CD14-positive monocyte (primary cell): ENCODE data around the gene LATS2. TPM values are rescaled to one million over a fixed set of nuclear protein-coding genes. Genes with fewer than 3 reads are reported as not detected.

ENCODE experiments used
- DNase-seq, 3 donors: peaks; one replicate each; pipeline ENCODE4 v3.0.0-alpha.2; 2011 to 2022
- H2AFZ ChIP-seq: 2 replicates; pipeline ENCODE4 v1.6.0; 2012; ENCODE audit warnings: mild to moderate bottlenecking, low read depth, low read length, inconsistent platforms; ENCODE audit not compliant: insufficient read depth, poor library complexity, severe bottlenecking
- H3K27ac ChIP-seq, 2 donors: 1 replicate in 1 of 2; 2 replicates in 1 of 2; pipeline ENCODE4 v1.5.1; 2012 to 2013; ENCODE audit warnings: low read length in 2 of 2, control low read depth in 1 of 2, inconsistent platforms in 1 of 2, low read depth in 1 of 2, mild to moderate bottlenecking in 1 of 2
- H3K27me3 ChIP-seq, 2 donors: one replicate each; pipeline versions ENCODE4 v1.6.0 to v1.6.1; 2011 to 2013; ENCODE audit warnings: low read length in 2 of 2; ENCODE audit not compliant: control insufficient read depth in 2 of 2, insufficient read depth in 2 of 2
- H3K36me3 ChIP-seq, 2 donors: replicated peaks in 1 of 2; 1 replicate in 1 of 2; 2 replicates in 1 of 2; pipeline versions ENCODE4 v1.5.1 to v1.6.1; 2012 to 2013; ENCODE audit warnings: low read length in 2 of 2, control low read depth in 1 of 2, inconsistent platforms in 1 of 2, mild to moderate bottlenecking in 1 of 2; ENCODE audit not compliant: insufficient read depth in 2 of 2, control insufficient read depth in 1 of 2
- H3K4me1 ChIP-seq, 2 donors: 1 replicate in 1 of 2; 2 replicates in 1 of 2; pipeline versions ENCODE4 v1.5.1 to v1.6.1; 2012 to 2013; ENCODE audit warnings: low read length in 2 of 2, control low read depth in 1 of 2, inconsistent platforms in 1 of 2, mild to moderate bottlenecking in 1 of 2, moderate library complexity in 1 of 2; ENCODE audit not compliant: insufficient read depth in 2 of 2, control insufficient read depth in 1 of 2
- H3K4me2 ChIP-seq: replicated peaks from 2 replicates; pipeline ENCODE3; 2012; ENCODE audit warnings: low read length, moderate library complexity, mild to moderate bottlenecking; ENCODE audit not compliant: poor library complexity, severe bottlenecking; ENCODE audit errors: extremely low read depth
- H3K4me3 ChIP-seq, 3 experiments: fragments of 200-600 bp in 1 of 3; sonication (generic) in 1 of 3; replicated peaks in 1 of 3; 1 replicate in 2 of 3; 2 replicates in 1 of 3; pipeline ENCODE4 v1.5.1; 2011 to 2013; ENCODE audit warnings: low read length in 3 of 3, mild to moderate bottlenecking in 3 of 3, control low read depth in 2 of 3, low read depth in 2 of 3, inconsistent platforms in 1 of 3, moderate library complexity in 1 of 3
- H3K79me2 ChIP-seq: 2 replicates; pipeline ENCODE4 v1.6.0; 2012; ENCODE audit warnings: mild to moderate bottlenecking, control low read depth, inconsistent platforms, low read length, moderate library complexity; ENCODE audit not compliant: insufficient read depth
- H3K9ac ChIP-seq: 2 replicates; pipeline ENCODE4 v1.6.0; 2017; ENCODE audit warnings: low read length, mild to moderate bottlenecking; ENCODE audit not compliant: insufficient read depth, poor library complexity, severe bottlenecking
- H3K9me3 ChIP-seq, 2 donors: replicated peaks in 1 of 2; 1 replicate in 1 of 2; 2 replicates in 1 of 2; pipeline versions ENCODE4 v1.5.1 to v1.6.1; 2012 to 2013; ENCODE audit warnings: low read length in 2 of 2, control low read depth in 1 of 2; ENCODE audit not compliant: control insufficient read depth in 1 of 2, insufficient read depth in 1 of 2
- H4K20me1 ChIP-seq: 2 replicates; pipeline ENCODE4 v1.6.0; 2012; ENCODE audit warnings: mild to moderate bottlenecking, low read length, control low read depth, moderate library complexity; ENCODE audit not compliant: insufficient read depth
- H3K27ac Mint-ChIP-seq, 7 donors: one replicate each; pipeline ENCODE4 v1.8.0; 2020; ENCODE audit warnings: mild to moderate bottlenecking in 7 of 7, mixed read lengths in 7 of 7, moderate library complexity in 6 of 7, inconsistent platforms in 2 of 7
- H3K27me3 Mint-ChIP-seq, 3 donors: one replicate each; pipeline ENCODE4 v1.8.0; 2021 to 2022; ENCODE audit warnings: low read depth in 3 of 3, mild to moderate bottlenecking in 3 of 3, mixed read lengths in 3 of 3, moderate library complexity in 3 of 3, inconsistent platforms in 1 of 3
- H3K36me3 Mint-ChIP-seq, 2 donors: one replicate each; pipeline ENCODE4 v1.8.0; 2020; ENCODE audit warnings: mixed read lengths in 2 of 2, inconsistent platforms in 1 of 2, mild to moderate bottlenecking in 1 of 2
- H3K4me1 Mint-ChIP-seq: one replicate; pipeline ENCODE4 v1.8.0; 2020; ENCODE audit warnings: mild to moderate bottlenecking, mixed read lengths
- H3K4me3 Mint-ChIP-seq, 2 donors: one replicate each; pipeline ENCODE4 v1.8.0; 2020; ENCODE audit warnings: mild to moderate bottlenecking in 2 of 2, mixed read lengths in 2 of 2, moderate library complexity in 1 of 2
- H3K9me3 Mint-ChIP-seq, 7 donors: one replicate each; pipeline ENCODE4 v1.8.0; 2020 to 2022; ENCODE audit warnings: mixed read lengths in 7 of 7, mild to moderate bottlenecking in 6 of 7, moderate library complexity in 6 of 7, inconsistent platforms in 2 of 7
- WGBS: methylation state at CpG from one replicate; pipeline ENCODE4 v1.1.5; 2013; ENCODE audit warnings: missing lambda C conversion rate; ENCODE audit not compliant: insufficient coverage; 5-methylcytosine and 5-hydroxymethylcytosine counted together
- intact Hi-C, 2 donors: fragments of 100-400 bp; cut with micrococcal nuclease; formaldehyde crosslinking; loops; one replicate each; pipeline versions ENCODE4 v1.15.0 to v1.15.1; 2023
- polyA plus RNA-seq, 3 donors: library from polyadenylated mRNA; depleted of rRNA in 1 of 3; unstranded in 2 of 3; stranded (reverse) in 1 of 3; fragments of 300-500 nt in 2 of 3; fragments of >200 nt in 1 of 3; fragmentation: Illumina TruSeq in 2 of 3; gene quantifications; 1 replicate in 2 of 3; 2 replicates in 1 of 3; pipeline ENCODE4 v1.2.3, GENCODE V29; 2012 to 2021
- TF ChIP-seq, protein P1 (sequence below): fragments of 200-600 bp; IDR thresholded peaks from one replicate; pipeline ENCODE4 v1.8.0; 2022; ENCODE audit warnings: antibody characterized with exemption, mild to moderate bottlenecking

Gene LATS2
- polyA plus RNA-seq, 3 donors: 0.96 to 11.2 (median 1.0) TPM

DNA sequence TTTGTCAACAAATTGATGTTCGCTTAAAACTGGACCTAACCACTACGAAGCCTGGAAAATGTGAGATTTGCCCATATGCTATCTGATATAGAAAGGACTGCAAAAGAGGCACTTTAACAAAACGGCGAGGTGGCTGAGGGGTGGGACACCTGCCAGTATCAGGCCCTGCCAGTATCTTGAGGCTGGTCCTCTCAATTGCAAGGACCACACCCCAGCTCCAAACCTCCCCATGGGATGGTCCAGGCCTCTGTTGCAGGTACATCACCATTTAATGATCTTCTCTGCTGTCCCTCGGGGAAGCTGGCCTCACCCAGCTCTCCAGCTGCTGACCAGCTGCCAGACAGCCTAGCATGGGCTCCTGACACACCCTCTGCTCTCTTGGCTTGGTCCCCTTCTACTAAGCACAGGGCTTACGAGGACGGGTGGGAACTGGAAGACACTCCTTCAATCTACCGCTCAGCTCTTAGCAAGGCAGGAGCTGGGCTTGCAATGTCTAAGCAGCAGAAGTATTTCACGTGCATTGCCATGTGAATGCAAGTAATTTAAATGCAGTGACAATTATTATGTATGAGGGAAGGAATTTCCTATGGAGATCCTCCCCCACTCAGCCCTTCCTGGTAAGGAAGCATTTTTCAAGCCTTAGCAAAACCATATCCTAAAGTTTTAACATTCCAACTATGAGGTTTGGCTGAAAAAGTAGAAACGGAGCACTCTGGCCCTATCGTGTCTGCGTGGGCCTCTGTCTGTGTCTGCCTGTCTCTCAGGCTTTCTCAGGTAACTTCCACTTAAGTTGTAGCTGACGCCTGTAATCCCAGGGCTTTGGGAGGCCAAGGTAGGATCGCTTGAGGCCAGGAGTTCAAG, 63.9 kb downstream of the LATS2 start:
- H3K4me3 Mint-ChIP-seq: no peak overlapping the region
- H3K9me3 Mint-ChIP-seq: peaks cover 0 to 7% (median 3%) of the 10 kb centered on the region in 7 donors
- peaks cover 10 to 13% of the 10 kb centered on the region in 2 donors for H3K4me1 ChIP-seq
- TF ChIP-seq, protein P1, sequence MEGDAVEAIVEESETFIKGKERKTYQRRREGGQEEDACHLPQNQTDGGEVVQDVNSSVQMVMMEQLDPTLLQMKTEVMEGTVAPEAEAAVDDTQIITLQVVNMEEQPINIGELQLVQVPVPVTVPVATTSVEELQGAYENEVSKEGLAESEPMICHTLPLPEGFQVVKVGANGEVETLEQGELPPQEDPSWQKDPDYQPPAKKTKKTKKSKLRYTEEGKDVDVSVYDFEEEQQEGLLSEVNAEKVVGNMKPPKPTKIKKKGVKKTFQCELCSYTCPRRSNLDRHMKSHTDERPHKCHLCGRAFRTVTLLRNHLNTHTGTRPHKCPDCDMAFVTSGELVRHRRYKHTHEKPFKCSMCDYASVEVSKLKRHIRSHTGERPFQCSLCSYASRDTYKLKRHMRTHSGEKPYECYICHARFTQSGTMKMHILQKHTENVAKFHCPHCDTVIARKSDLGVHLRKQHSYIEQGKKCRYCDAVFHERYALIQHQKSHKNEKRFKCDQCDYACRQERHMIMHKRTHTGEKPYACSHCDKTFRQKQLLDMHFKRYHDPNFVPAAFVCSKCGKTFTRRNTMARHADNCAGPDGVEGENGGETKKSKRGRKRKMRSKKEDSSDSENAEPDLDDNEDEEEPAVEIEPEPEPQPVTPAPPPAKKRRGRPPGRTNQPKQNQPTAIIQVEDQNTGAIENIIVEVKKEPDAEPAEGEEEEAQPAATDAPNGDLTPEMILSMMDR: no peak
- peaks cover 4 to 38% of the 10 kb centered on the region in 2 donors for H3K36me3 ChIP-seq
- peak overlapping the region in 4 of 7 donors; percentile 18 to 56 (median 36) for H3K27ac Mint-ChIP-seq
- intact Hi-C loops: no loop called here
- H4K20me1 ChIP-seq: peaks cover 89% of the 10 kb centered on the region
- DNase-seq: no peak
- no peaks in the 10 kb centered on the region for H3K27me3 ChIP-seq
- no peak overlapping the region for H3K4me2 ChIP-seq
- no peak overlapping the region for H3K9ac ChIP-seq
- peaks cover 0 to 14% of the 10 kb centered on the region in 2 donors for H3K9me3 ChIP-seq
- H3K27me3 Mint-ChIP-seq: peaks cover 0 to 2% (median 0%) of the 10 kb centered on the region in 3 donors
- no peak overlapping the region for H3K4me3 ChIP-seq
- H3K79me2 ChIP-seq: peaks cover 51% of the 10 kb centered on the region
- WGBS: 98% methylated on average over 10 of the region's 14 CpGs
- H3K27ac ChIP-seq: no peak overlapping the region
- peaks cover 17% of the 10 kb centered on the region for H3K4me1 Mint-ChIP-seq
- peaks cover 21 to 51% of the 10 kb centered on the region in 2 donors for H3K36me3 Mint-ChIP-seq
- no peak overlapping the region for H2AFZ ChIP-seq

GRCh38 chr13:20995245-20995838, 66.0 kb downstream of the LATS2 start:
- no peak overlapping the region for H2AFZ ChIP-seq
- H3K27ac Mint-ChIP-seq: peak overlapping the region in 3 of 7 donors; percentile 0 to 44 (median 6)
- H3K4me3 ChIP-seq: no peak overlapping the region

More at GRCh38 chr13:20995245-20995838, 66.0 kb downstream of the LATS2 start:
- peaks cover 17% of the 10 kb centered on the region for H3K4me1 Mint-ChIP-seq
- H3K36me3 ChIP-seq: peaks cover 19 to 58% of the 10 kb centered on the region in 2 donors
- no peak overlapping the region for H3K4me3 Mint-ChIP-seq
- peaks cover 40 to 69% of the 10 kb centered on the region in 2 donors for H3K36me3 Mint-ChIP-seq
- peaks cover 0 to 2% (median 0%) of the 10 kb centered on the region in 7 donors for H3K9me3 Mint-ChIP-seq
- no peak overlapping the region for H3K27ac ChIP-seq
- peaks cover 43% of the 10 kb centered on the region for H3K79me2 ChIP-seq
- DNase-seq: no peak
- WGBS: 100% methylated on average over 2 of the region's 4 CpGs
- H3K9ac ChIP-seq: no peak overlapping the region
- TF ChIP-seq, protein P1: no peak
- no peak overlapping the region for H3K4me2 ChIP-seq
- H3K9me3 ChIP-seq: no peaks in the 10 kb centered on the region
- H3K27me3 Mint-ChIP-seq: peaks cover 0 to 2% (median 0%) of the 10 kb centered on the region in 3 donors
- H4K20me1 ChIP-seq: peaks cover 96% of the 10 kb centered on the region
- intact Hi-C loops: no loop called here
- H3K27me3 ChIP-seq: no peaks in the 10 kb centered on the region
- H3K4me1 ChIP-seq: peaks cover 10 to 13% of the 10 kb centered on the region in 2 donors
